HCT116 (cell line): ENCODE measurements around the gene CDC42BPB.

Experiments
- CTCF ChIP-seq, 3 experiments: fragments of 200-600 bp in 1 of 3; sonication (generic) in 1 of 3; IDR thresholded peaks in 2 of 3; conservative IDR thresholded peaks in 1 of 3; 2 replicates each; pipeline ENCODE4 v1.5.1; 2012 to 2017; ENCODE audit warnings: low read depth in 2 of 3, low read length in 2 of 3, antibody characterized with exemption in 1 of 3, borderline replicate concordance in 1 of 3, control low read depth in 1 of 3, mild to moderate bottlenecking in 1 of 3, mixed read lengths in 1 of 3, mixed run types in 1 of 3, moderate library complexity in 1 of 3; ENCODE audit not compliant: insufficient read depth in 1 of 3
- EGR1 ChIP-seq: IDR thresholded peaks from 2 replicates; pipeline ENCODE4 v1.6.1; 2012; ENCODE audit warnings: low read depth
- EZH2 ChIP-seq: fragments of 200-600 bp; sonication (generic); IDR thresholded peaks from 2 replicates; pipeline ENCODE4 v1.6.1; 2017; ENCODE audit warnings: antibody characterized with exemption, mixed run types
- FOSL1 ChIP-seq: IDR thresholded peaks from 2 replicates; pipeline ENCODE4 v1.6.1; 2012; ENCODE audit warnings: low read depth
- JUND ChIP-seq: IDR thresholded peaks from 2 replicates; pipeline ENCODE4 v1.6.1; 2012
- POLR2A ChIP-seq: IDR thresholded peaks from 2 replicates; pipeline ENCODE4 v1.7.0; 2011; ENCODE audit warnings: borderline replicate concordance; ENCODE audit not compliant: insufficient read depth, insufficient read length; ENCODE audit errors: extremely low read depth
- RAD21 ChIP-seq: IDR thresholded peaks from 2 replicates; pipeline ENCODE4 v1.6.1; 2012; ENCODE audit warnings: low read depth, mild to moderate bottlenecking
- REST ChIP-seq: IDR thresholded peaks from 2 replicates; pipeline ENCODE4 v1.6.1; 2012; ENCODE audit warnings: low read depth
- ZFX ChIP-seq: fragments of 450-650 bp; IDR thresholded peaks from 2 replicates; pipeline ENCODE4 v1.6.1; 2017
- ZNF274 ChIP-seq: fragments of 200-500 bp; sonication (Bioruptor generic); IDR thresholded peaks from 2 replicates; pipeline ENCODE4 v1.6.1; 2014; ENCODE audit warnings: mild to moderate bottlenecking, low read depth, low read length, inconsistent platforms

- TF ChIP-seq RAD21, result no peak
- no peak for TF ChIP-seq JUND
- no peak for TF ChIP-seq EZH2
- TF ChIP-seq POLR2A, result no peak
- TF ChIP-seq ZFX, result no peak
- no peak for TF ChIP-seq CTCF (IDR thresholded peaks at IDR 0.05 in 2 of 3, conservative IDR thresholded peaks at IDR 0.05 in 1 of 3; ENCODE audit: borderline replicate concordance in 1 of 3, insufficient read depth in 1 of 3, low read depth in 2 of 3, low read length in 2 of 3)
- no peak for TF ChIP-seq FOSL1
- TF ChIP-seq EGR1, result no peak
- no peak for TF ChIP-seq REST
- no peak for TF ChIP-seq ZNF274
These were observed 42.5 kb upstream of the CDC42BPB start for GRCh38 chr14:103099733-103100280.
